ENCODE data around the gene C1orf50. TPM values are rescaled to one million over a fixed set of nuclear protein-coding genes. Genes with fewer than 3 reads are reported as not detected.

C1orf50 gene
- total RNA-seq, 4 donors from 2014 or later: 2.8 to 14.7 (median 5.4) TPM

DNA sequence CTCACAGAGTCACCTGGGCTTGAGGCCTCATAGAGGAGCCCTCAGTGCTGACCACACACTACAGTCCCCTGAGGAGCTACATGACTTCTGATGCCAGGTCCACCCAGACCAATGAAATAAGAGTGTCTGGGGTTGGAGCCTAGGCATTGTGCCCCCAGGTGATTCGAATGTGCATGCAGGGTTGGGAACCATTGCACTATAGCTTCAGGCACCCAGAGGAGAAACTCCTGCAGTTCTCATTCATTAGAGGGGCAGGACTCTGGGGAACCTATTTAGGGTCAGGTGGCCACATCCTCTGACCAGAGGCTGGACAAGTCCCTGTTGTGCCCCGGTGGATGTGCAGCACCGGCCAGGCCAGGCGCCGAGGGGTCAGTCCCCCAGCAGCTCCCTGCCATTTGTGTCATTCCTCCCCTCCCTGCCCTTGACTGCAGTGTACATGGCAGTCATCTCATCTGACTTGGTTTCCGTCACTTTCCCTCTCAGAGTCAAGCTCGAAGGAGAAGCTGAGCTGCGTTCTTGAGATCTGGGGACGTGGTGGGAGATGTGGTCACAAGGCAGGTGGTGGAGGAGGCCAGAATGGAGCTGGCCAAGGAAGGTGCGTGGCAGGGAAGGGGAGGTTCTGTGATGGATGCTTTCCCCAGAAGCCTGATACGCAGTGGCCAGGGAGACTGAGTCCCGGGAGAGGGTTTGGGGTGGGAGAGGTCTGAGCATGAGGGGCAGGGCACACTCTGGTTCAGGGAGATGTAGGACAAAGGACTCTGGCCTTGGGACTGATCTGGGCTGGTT is 33.4 kb upstream of the C1orf50 start:
- no peaks in the 10 kb centered on the region for H3K9me3 ChIP-seq
- H3K36me3 ChIP-seq: no peaks in the 10 kb centered on the region
- in situ Hi-C loops (cut with MboI; ENCODE audit: low sequenced_read_pairs in 4 of 4) (loop anchor here in 1 of 4 donors (25.0 kb wide), 2 partner anchors 171 to 596 kb away; no protein-coding TSS in a partner anchor), intact Hi-C loops (cut with DNase I; ENCODE audit: low total_unique reads) (no loop called here)
- no peak overlapping the region for H3K27ac ChIP-seq
- H3K4me1 ChIP-seq: no peaks in the 10 kb centered on the region
- H3K27me3 ChIP-seq: no peaks in the 10 kb centered on the region
- H3K4me3 ChIP-seq: no peak overlapping the region
- DNase-seq (no peak), ATAC-seq (no peak)
- TF ChIP-seq POLR2A (IDR thresholded peaks at IDR 0.05): no peak
- TF ChIP-seq, protein P1, sequence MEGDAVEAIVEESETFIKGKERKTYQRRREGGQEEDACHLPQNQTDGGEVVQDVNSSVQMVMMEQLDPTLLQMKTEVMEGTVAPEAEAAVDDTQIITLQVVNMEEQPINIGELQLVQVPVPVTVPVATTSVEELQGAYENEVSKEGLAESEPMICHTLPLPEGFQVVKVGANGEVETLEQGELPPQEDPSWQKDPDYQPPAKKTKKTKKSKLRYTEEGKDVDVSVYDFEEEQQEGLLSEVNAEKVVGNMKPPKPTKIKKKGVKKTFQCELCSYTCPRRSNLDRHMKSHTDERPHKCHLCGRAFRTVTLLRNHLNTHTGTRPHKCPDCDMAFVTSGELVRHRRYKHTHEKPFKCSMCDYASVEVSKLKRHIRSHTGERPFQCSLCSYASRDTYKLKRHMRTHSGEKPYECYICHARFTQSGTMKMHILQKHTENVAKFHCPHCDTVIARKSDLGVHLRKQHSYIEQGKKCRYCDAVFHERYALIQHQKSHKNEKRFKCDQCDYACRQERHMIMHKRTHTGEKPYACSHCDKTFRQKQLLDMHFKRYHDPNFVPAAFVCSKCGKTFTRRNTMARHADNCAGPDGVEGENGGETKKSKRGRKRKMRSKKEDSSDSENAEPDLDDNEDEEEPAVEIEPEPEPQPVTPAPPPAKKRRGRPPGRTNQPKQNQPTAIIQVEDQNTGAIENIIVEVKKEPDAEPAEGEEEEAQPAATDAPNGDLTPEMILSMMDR (IDR thresholded peaks at IDR 0.05 in 4 of 5, conservative IDR thresholded peaks at IDR 0.05 in 1 of 5): no peak

DNA sequence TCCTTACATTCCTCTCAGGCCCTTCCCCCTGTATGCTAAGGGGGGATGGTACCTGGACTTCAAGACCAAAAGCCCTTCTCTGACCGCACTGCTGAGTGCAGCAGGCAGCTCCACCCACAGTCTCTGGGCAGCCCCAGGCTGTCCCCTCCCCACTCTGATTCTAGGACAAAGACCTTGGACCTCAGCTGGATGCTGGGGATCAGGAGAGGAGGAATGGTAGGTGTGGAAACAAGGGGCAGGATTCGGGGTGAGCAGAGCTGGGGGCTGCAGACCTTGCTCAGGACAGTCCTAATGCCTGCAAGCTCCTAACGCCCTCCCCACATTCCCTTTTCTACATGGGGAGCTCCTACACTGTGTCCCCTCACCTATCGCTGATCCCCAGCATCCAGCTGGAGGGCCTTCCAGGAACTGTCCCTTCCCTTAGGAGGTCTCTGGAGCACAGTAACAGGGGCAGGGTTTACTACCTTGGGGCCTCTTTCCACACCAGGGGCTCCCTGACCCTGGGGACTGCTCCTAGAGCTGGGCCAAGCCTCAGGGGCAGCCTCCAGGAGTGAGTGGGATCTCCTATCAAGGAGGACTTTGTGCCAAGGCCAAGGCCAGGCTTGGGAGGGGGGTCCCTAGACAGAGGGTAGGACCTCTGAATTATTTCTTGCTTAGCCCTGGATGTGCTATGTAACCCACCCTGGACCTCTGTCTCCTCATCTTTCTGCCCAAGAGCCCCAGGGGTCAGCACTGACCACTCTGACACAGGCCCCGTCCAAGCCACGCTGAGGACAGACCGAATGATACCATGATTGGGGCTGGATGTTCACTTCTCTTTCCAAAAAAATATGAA is 32.6 kb upstream of the C1orf50 start:
- Histone ChIP-seq H3K36me3 (no peaks in the 10 kb centered on the region), H3K4me3 (no peak overlapping the region), H3K27me3 (no peaks in the 10 kb centered on the region), H3K27ac (no peak overlapping the region), H3K4me1 (no peaks in the 10 kb centered on the region), H3K9me3 (no peaks in the 10 kb centered on the region)
- ATAC-seq (no peak), DNase-seq (no peak)
- intact Hi-C loops (cut with DNase I; ENCODE audit: low total_unique reads) (no loop called here), in situ Hi-C loops (cut with MboI; ENCODE audit: low sequenced_read_pairs in 4 of 4) (loop anchor here in 1 of 4 donors (25.0 kb wide), 2 partner anchors 172 to 597 kb away; no protein-coding TSS in a partner anchor)
- TF ChIP-seq POLR2A (IDR thresholded peaks at IDR 0.05): no peak
- TF ChIP-seq, protein P1 (IDR thresholded peaks at IDR 0.05 in 4 of 5, conservative IDR thresholded peaks at IDR 0.05 in 1 of 5): no peak

DNA sequence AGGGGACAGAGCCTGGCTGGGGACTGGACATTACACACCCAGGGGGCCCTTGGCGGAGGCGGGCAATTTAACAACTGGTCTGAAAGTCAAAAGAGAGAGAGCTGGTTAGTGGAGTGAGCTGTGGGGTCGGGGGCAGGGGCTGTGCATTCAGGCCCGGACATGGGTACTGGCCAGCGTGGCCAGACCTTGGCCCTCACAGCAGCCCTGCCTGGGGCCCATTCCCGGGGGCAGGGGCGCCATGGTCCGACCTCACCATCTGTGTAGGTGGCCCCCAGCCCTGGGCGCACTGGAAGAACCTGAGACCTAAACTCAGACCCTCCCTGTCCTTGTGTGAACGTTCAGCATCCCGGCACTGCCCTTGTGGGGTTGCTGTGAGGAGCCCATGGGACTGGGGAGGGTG is 32.0 kb upstream of the C1orf50 start:
- H3K4me3 ChIP-seq: no peak overlapping the region
- ATAC-seq (no peak), DNase-seq (no peak)
- H3K27me3 ChIP-seq: no peaks in the 10 kb centered on the region
- in situ Hi-C loops (cut with MboI; ENCODE audit: low sequenced_read_pairs in 4 of 4): loop anchor here in 1 of 4 donors (25.0 kb wide), 2 partner anchors 173 to 598 kb away; no protein-coding TSS in a partner anchor
- H3K9me3 ChIP-seq: no peaks in the 10 kb centered on the region
- intact Hi-C loops (cut with DNase I; ENCODE audit: low total_unique reads): no loop called here
- TF ChIP-seq, protein P1 (IDR thresholded peaks at IDR 0.05 in 4 of 5, conservative IDR thresholded peaks at IDR 0.05 in 1 of 5): no peak
- TF ChIP-seq POLR2A (IDR thresholded peaks at IDR 0.05): no peak
- H3K27ac ChIP-seq: no peak overlapping the region
- no peaks in the 10 kb centered on the region for H3K4me1 ChIP-seq
- H3K36me3 ChIP-seq: no peaks in the 10 kb centered on the region

DNA sequence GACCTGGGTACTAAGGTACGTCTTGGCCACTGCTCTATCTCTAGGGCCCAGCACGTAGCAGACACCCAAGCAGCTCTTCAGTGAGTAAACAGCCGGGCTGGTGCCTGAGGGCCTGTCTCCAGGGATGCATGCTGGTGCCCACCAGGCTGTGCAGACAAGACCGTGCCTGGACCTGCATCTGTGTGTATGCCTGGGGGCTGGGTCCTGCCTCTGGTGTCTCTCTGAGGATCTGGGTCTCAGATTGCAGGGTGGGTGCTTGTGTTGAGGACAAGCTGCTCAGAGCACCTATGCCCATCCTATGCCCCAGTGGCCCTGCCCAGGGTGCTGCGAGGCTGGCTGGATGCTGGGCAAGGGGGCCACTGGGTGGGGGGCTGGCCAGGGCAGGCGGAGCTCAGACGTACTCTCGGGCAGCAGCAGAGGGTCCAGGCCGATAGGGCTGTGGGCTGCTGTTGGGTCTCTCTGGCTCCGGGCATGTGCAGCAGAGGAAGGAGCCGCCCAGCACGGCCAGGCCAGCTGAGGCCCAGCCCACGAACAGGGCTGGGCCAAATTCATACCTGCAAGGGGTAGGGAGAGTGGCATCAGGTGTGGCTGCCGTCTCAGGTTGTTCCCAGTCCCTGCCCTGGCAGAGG is 31.5 kb upstream of the C1orf50 start:
- H3K4me1 ChIP-seq: no peaks in the 10 kb centered on the region
- no peak overlapping the region for H3K27ac ChIP-seq
- TF ChIP-seq, protein P1 (IDR thresholded peaks at IDR 0.05 in 4 of 5, conservative IDR thresholded peaks at IDR 0.05 in 1 of 5): no peak
- TF ChIP-seq POLR2A (IDR thresholded peaks at IDR 0.05): no peak
- H3K36me3 ChIP-seq: no peaks in the 10 kb centered on the region
- H3K9me3 ChIP-seq: no peaks in the 10 kb centered on the region
- no peak overlapping the region for H3K4me3 ChIP-seq
- ATAC-seq (no peak), DNase-seq (no peak)
- no peaks in the 10 kb centered on the region for H3K27me3 ChIP-seq
- in situ Hi-C loops (cut with MboI; ENCODE audit: low sequenced_read_pairs in 4 of 4) (loop anchor here in 1 of 4 donors (25.0 kb wide), 2 partner anchors 173 to 598 kb away; no protein-coding TSS in a partner anchor), intact Hi-C loops (cut with DNase I; ENCODE audit: low total_unique reads) (no loop called here)
